Kidney (tissue), 14 donors: ENCODE data around the gene BAIAP3. TPM values are rescaled to one million over a fixed set of nuclear protein-coding genes. Genes with fewer than 3 reads are reported as not detected.

ENCODE experiments used
- DNase-seq, 5 donors: peaks; one replicate each; pipeline ENCODE4 v3.0.0-alpha.2; 2013 to 2020
- FAIRE-seq: peaks from 2 replicates; lab custom pipeline; 2012; peaks lifted over from hg19 to GRCh38; lab: Jason Lieb, UNC
- H3K27ac ChIP-seq, 2 donors: one replicate each; pipeline ENCODE4 v1.7.0; 2013; ENCODE audit warnings: low read depth in 2 of 2, low read length in 2 of 2, inconsistent platforms in 1 of 2
- H3K27me3 ChIP-seq: one replicate; pipeline ENCODE4 v1.7.1; 2013; ENCODE audit warnings: low read length, inconsistent platforms; ENCODE audit not compliant: control insufficient read depth, insufficient read depth
- H3K36me3 ChIP-seq, 3 donors: one replicate each; pipeline versions ENCODE4 v1.7.0 to v1.7.1; 2013; ENCODE audit warnings: low read length in 3 of 3, control low read depth in 1 of 3, inconsistent platforms in 1 of 3; ENCODE audit not compliant: insufficient read depth in 3 of 3, control insufficient read depth in 2 of 3
- H3K4me1 ChIP-seq, 3 donors: one replicate each; pipeline versions ENCODE4 v1.7.0 to v1.7.1; 2013; ENCODE audit warnings: low read length in 3 of 3, inconsistent platforms in 1 of 3, low read depth in 1 of 3; ENCODE audit not compliant: control insufficient read depth in 2 of 3, insufficient read depth in 2 of 3
- H3K4me3 ChIP-seq, 3 donors: one replicate each; pipeline versions ENCODE4 v1.7.0 to v1.8.1; 2013; ENCODE audit warnings: low read length in 3 of 3, control low read depth in 1 of 3, inconsistent platforms in 1 of 3
- H3K9ac ChIP-seq, 3 donors: one replicate each; pipeline versions ENCODE4 v1.7.0 to v1.7.1; 2013; ENCODE audit warnings: low read length in 3 of 3, control low read depth in 1 of 3, inconsistent platforms in 1 of 3
- H3K9me3 ChIP-seq, 3 donors: one replicate each; pipeline versions ENCODE4 v1.7.0 to v1.7.1; 2013; ENCODE audit warnings: low read length in 3 of 3, control low read depth in 1 of 3, inconsistent platforms in 1 of 3; ENCODE audit not compliant: control insufficient read depth in 2 of 3, insufficient read depth in 1 of 3
- intact Hi-C: fragments of 100-400 bp; cut with DNase I; formaldehyde crosslinking; loops from one replicate; pipeline ENCODE4 v1.11.1; 2022
- polyA plus RNA-seq: library from polyadenylated mRNA; stranded (reverse); fragments of 350-450 nt; fragmentation: Illumina TruSeq; extraction: RNeasy Lipid Tissue Mini Kit (QIAGEN cat#74804); gene quantifications from one replicate; pipeline ENCODE4 v1.2.3, GENCODE V29; 2014; ENCODE audit warnings: low read depth, low replicate concordance; ENCODE audit not compliant: insufficient read depth
- total RNA-seq: library from RNA; stranded (reverse); fragmentation: NEBNext Ultra II Directional; extraction: Animal tissue kit (Norgen Biotek cat#: 25700); gene quantifications from one replicate; pipeline ENCODE4 v1.2.1, GENCODE V29; 2021
- TF ChIP-seq, protein P1 (sequence below): IDR thresholded peaks from 3 replicates; pipeline ENCODE4 v1.5.1; 2012; ENCODE audit warnings: mild to moderate bottlenecking, moderate library complexity, borderline replicate concordance; ENCODE audit not compliant: insufficient read depth; ENCODE audit errors: extremely low read depth
- donor health status: control.
- donor health status: control.
- donor health status: control.
- donor health status: control.
- donor health status: control.
- donor health status: DM: yes; HTN: yes; CAD: no.
- donor health status: Normal renal cell carcinoma (clear cell type).

BAIAP3 gene
- total and polyA plus RNA-seq, 2 donors from 2014 or later, result 8.0 to 8.2 TPM

DNA sequence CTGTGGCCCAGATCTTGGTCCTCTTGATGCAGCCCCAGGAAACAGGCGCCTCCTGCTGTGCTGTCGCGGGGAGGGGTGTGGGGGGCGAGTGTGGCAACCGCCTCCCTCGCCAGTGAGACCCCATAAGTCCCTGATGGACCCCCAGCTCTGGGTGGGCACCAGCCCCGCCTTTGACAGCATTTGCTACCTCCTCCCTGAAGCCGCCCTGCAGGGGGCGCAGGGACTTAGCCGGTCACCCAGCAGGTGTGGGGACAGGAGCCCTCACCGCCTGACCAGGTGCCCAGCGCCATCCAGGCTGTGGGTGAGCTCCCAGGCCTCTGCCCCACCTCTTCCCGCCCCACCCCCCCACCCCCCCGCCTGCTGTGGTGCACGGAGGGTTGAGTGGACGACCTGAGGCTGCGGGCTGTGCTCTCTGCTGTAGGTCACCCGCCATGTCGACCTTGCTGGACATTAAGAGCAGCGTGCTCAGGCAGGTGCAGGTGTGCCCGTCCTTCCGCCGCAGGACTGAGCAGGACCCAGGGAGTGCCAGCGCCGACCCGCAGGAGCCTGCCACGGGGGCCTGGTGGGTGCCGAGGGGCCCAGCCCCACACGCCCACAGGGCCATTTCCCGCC lies 4.8 kb downstream of the BAIAP3 start:
- Histone ChIP-seq H3K36me3 (peaks cover 0 to 3% (median 0%) of the 10 kb centered on the region in 3 donors), H3K4me3 (no peak overlapping the region), H3K4me1 (peaks cover 0 to 10% (median 0%) of the 10 kb centered on the region in 3 donors), H3K9me3 (no peaks in the 10 kb centered on the region), H3K27me3 (peaks cover 9% of the 10 kb centered on the region), H3K9ac (no peak overlapping the region), H3K27ac (no peak overlapping the region)
- DNase-seq (peak in 2 of 5 donors; percentile 51 to 75), FAIRE-seq (no peak)
- TF ChIP-seq, protein P1, sequence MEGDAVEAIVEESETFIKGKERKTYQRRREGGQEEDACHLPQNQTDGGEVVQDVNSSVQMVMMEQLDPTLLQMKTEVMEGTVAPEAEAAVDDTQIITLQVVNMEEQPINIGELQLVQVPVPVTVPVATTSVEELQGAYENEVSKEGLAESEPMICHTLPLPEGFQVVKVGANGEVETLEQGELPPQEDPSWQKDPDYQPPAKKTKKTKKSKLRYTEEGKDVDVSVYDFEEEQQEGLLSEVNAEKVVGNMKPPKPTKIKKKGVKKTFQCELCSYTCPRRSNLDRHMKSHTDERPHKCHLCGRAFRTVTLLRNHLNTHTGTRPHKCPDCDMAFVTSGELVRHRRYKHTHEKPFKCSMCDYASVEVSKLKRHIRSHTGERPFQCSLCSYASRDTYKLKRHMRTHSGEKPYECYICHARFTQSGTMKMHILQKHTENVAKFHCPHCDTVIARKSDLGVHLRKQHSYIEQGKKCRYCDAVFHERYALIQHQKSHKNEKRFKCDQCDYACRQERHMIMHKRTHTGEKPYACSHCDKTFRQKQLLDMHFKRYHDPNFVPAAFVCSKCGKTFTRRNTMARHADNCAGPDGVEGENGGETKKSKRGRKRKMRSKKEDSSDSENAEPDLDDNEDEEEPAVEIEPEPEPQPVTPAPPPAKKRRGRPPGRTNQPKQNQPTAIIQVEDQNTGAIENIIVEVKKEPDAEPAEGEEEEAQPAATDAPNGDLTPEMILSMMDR, result peak; percentile 27
- intact Hi-C loops, result no loop called here

DNA sequence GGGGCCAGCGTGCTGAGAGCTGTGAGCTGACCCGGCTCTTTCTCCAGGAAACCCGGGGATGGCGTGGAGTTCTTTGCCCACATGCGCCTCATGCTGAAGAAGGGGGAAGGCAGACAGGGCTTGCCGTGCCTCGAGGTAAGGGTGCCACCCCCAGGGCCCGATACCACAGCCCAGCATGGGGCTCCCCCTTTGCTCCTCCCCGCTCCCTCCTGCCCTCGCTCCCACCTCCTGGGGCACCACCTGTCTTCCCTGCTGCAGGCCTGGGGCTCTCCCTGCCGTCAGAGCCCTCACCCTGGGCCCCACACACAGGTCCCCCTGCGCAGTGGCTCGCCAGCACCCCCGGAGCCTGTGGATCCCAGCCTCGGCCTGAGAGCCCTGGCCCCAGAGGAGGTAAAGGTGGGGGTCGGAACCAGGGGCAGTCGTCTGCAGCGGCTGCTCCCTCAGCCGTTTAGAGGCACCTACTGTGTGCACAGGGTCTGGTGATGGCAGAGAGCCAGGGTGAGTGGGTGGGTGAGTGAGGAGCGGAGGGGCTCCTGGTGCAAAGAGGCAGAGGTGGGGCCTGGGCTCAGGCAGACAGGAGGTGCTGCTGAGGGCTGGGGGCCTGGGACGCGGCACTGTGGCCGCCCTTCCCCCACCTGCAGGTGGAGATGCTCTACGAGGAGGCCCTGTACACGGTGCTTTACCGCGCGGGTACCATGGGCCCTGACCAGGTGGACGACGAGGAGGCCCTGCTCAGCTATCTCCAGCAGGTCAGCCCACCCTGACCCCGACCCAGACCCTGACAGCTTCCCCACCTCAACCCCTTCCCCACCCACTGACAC lies 5.6 kb downstream of the BAIAP3 start:
- Histone ChIP-seq H3K9ac (no peak overlapping the region), H3K36me3 (peaks cover 0 to 3% (median 0%) of the 10 kb centered on the region in 3 donors), H3K4me3 (no peak overlapping the region), H3K9me3 (no peaks in the 10 kb centered on the region), H3K27ac (no peak overlapping the region), H3K4me1 (peaks cover 0 to 14% (median 0%) of the 10 kb centered on the region in 3 donors), H3K27me3 (peaks cover 9% of the 10 kb centered on the region)
- no peak for FAIRE-seq
- TF ChIP-seq, protein P1, result no peak
- DNase-seq, result peak in 1 of 5 donors; percentile 43
- intact Hi-C loops, result no loop called here

DNA sequence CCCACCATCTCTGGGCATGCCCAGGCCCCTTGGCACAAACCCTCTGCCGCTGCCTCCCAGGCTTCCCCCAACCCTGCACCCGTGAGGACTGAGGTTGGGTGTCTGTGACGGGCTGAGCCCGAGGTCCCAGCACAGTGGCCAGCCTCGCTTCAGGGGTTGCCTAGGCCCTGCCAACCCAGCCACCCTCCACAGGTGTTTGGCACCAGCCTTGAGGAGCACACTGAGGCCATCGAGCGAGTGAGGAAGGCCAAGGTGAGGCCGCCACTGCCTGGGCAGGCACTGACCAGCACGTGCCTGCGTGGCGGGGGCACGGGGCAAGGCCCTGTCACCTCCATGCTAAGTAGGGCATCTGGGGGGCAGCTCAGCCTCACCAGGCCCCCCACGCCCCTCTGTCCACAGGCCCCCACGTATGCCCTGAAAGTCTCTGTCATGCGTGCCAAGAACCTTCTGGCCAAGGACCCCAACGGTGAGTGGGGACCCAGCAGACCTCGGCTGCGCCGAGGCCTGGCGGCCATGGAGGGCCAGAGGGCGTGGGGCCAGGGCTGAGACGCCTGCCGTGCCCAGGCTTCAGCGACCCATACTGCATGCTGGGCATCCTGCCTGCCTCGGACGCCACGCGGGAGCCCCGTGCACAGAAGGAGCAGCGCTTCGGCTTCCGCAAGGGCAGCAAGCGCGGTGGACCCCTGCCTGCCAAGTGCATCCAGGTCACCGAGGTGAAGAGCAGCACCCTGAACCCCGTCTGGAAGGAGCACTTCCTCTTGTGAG lies 7.5 kb downstream of the BAIAP3 start:
- peaks cover 0 to 14% (median 0%) of the 10 kb centered on the region in 3 donors for H3K4me1 ChIP-seq
- no peak overlapping the region for H3K4me3 ChIP-seq
- H3K9me3 ChIP-seq, result no peaks in the 10 kb centered on the region
- H3K9ac ChIP-seq, result no peak overlapping the region
- DNase-seq, result peak in 1 of 5 donors; percentile 41
- TF ChIP-seq, protein P1, result no peak
- H3K27ac ChIP-seq, result no peak overlapping the region
- intact Hi-C loops, result no loop called here
- peaks cover 0 to 3% (median 0%) of the 10 kb centered on the region in 3 donors for H3K36me3 ChIP-seq
- H3K27me3 ChIP-seq, result no peaks in the 10 kb centered on the region
- FAIRE-seq, result no peak
